Upper lobe of left lung (tissue), 4 donors: ENCODE results near the gene PIRT.

ENCODE experiments used
- CTCF ChIP-seq, 6 experiments: fragments of 450-650 bp in 4 of 6; fragments of 200-600 bp in 2 of 6; sonication (generic) in 2 of 6; IDR thresholded peaks; one replicate each; pipeline ENCODE4 v1.5.1; 2016 to 2019; ENCODE audit warnings: antibody characterized with exemption in 6 of 6
- POLR2A ChIP-seq, 4 donors: fragments of 450-650 bp; IDR thresholded peaks; one replicate each; pipeline ENCODE4 v1.5.1; 2016 to 2017; ENCODE audit warnings: antibody characterized with exemption in 4 of 4, mild to moderate bottlenecking in 2 of 4
- POLR2AphosphoS5 ChIP-seq, 2 donors: sonication (generic); formaldehyde crosslinking; IDR thresholded peaks; one replicate each; pipeline ENCODE4 v1.5.1; 2017; ENCODE audit warnings: antibody characterized with exemption in 2 of 2

- TF ChIP-seq CTCF (IDR thresholded peaks at IDR 0.05) (no peak), POLR2AphosphoS5 (IDR thresholded peaks at IDR 0.05) (no peak), POLR2A (IDR thresholded peaks at IDR 0.05) (no peak)
Measured at GRCh38 chr17:10803350-10803749, 34.5 kb downstream of the PIRT start.
